BJ (cell line): ENCODE results near the gene MYBPHL. TPM values are rescaled to one million over a fixed set of nuclear protein-coding genes. Genes with fewer than 3 reads are reported as not detected.
A peak's percentile ranks its signal among the peaks of the same experiment; 100 is the strongest.

ENCODE experiments used
- CTCF ChIA-PET: fragments of 350-600 bp; formaldehyde crosslinking; extraction: SDS; loops from one replicate; lab custom pipeline; 2021; ENCODE audit warnings: antibody characterized with exemption, inconsistent platforms; lab: Yijun Ruan, JAX
- POLR2A ChIA-PET: fragments of 300-600 bp; sonication (Branson Sonifier 250); formaldehyde crosslinking; extraction: SDS; loops from one replicate; lab custom pipeline; 2021; ENCODE audit warnings: antibody characterized with exemption; lab: Charles Lee
- DNase-seq: peaks from one replicate; pipeline ENCODE4 v3.0.0-alpha.2; 2011; ENCODE audit warnings: low read depth
- H3K27me3 ChIP-seq: 2 replicates; pipeline ENCODE4 v1.6.0; 2011; ENCODE audit warnings: low read length; ENCODE audit not compliant: control insufficient read depth, insufficient read depth
- H3K36me3 ChIP-seq: 2 replicates; pipeline ENCODE4 v1.5.1; 2011; ENCODE audit warnings: low read length; ENCODE audit not compliant: control insufficient read depth, insufficient read depth
- H3K4me3 ChIP-seq: 2 replicates; pipeline ENCODE4 v1.5.1; 2011; ENCODE audit warnings: low read depth, mild to moderate bottlenecking, control low read depth, low read length
- polyA plus RNA-seq: library from polyadenylated mRNA; depleted of rRNA; stranded (reverse); fragments of >200 nt; gene quantifications from 2 replicates; pipeline ENCODE4 v1.2.3, GENCODE V29; 2011
- TF ChIP-seq, protein P1 (sequence below): IDR thresholded peaks from 2 replicates; pipeline ENCODE4 v1.5.1; 2011; ENCODE audit warnings: low read depth, mild to moderate bottlenecking, control low read depth, inconsistent platforms, low read length, moderate library complexity; ENCODE audit not compliant: insufficient read depth

The MYBPHL gene
- polyA plus RNA-seq, 1 experiment = 0.06 TPM

GRCh38 chr1:109300650-109301151 lies 6.1 kb downstream of the MYBPHL start:
- Histone ChIP-seq H3K36me3 (no peaks in the 10 kb centered on the region), H3K27me3 (no peaks in the 10 kb centered on the region), H3K4me3 (no peak overlapping the region)
- DNase-seq = no peak
- TF ChIP-seq, protein P1, sequence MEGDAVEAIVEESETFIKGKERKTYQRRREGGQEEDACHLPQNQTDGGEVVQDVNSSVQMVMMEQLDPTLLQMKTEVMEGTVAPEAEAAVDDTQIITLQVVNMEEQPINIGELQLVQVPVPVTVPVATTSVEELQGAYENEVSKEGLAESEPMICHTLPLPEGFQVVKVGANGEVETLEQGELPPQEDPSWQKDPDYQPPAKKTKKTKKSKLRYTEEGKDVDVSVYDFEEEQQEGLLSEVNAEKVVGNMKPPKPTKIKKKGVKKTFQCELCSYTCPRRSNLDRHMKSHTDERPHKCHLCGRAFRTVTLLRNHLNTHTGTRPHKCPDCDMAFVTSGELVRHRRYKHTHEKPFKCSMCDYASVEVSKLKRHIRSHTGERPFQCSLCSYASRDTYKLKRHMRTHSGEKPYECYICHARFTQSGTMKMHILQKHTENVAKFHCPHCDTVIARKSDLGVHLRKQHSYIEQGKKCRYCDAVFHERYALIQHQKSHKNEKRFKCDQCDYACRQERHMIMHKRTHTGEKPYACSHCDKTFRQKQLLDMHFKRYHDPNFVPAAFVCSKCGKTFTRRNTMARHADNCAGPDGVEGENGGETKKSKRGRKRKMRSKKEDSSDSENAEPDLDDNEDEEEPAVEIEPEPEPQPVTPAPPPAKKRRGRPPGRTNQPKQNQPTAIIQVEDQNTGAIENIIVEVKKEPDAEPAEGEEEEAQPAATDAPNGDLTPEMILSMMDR = no peak
- ChIA-PET CTCF (interaction anchor here (1.1 to 1.2 kb wide), 2 partner anchors 18 to 23 kb away, joined by 4 read pairs; partner anchors contain the start of gene PSRC1), POLR2A (no interaction called here)

- H3K27me3 ChIP-seq = no peaks in the 10 kb centered on the region
- TF ChIP-seq, protein P1 = no peak
- H3K36me3 ChIP-seq = no peaks in the 10 kb centered on the region
- CTCF ChIA-PET = interaction anchor here (1.0 to 1.4 kb wide), 4 partner anchors 14 to 99 kb away, joined by 4 read pairs; partner anchors contain the start of genes PSRC1 and SORT1
- POLR2A ChIA-PET = no interaction called here
- DNase-seq = no peak
- H3K4me3 ChIP-seq = no peak overlapping the region
These were observed 7.1 kb downstream of the MYBPHL start for GRCh38 chr1:109299558-109300343.

DNA sequence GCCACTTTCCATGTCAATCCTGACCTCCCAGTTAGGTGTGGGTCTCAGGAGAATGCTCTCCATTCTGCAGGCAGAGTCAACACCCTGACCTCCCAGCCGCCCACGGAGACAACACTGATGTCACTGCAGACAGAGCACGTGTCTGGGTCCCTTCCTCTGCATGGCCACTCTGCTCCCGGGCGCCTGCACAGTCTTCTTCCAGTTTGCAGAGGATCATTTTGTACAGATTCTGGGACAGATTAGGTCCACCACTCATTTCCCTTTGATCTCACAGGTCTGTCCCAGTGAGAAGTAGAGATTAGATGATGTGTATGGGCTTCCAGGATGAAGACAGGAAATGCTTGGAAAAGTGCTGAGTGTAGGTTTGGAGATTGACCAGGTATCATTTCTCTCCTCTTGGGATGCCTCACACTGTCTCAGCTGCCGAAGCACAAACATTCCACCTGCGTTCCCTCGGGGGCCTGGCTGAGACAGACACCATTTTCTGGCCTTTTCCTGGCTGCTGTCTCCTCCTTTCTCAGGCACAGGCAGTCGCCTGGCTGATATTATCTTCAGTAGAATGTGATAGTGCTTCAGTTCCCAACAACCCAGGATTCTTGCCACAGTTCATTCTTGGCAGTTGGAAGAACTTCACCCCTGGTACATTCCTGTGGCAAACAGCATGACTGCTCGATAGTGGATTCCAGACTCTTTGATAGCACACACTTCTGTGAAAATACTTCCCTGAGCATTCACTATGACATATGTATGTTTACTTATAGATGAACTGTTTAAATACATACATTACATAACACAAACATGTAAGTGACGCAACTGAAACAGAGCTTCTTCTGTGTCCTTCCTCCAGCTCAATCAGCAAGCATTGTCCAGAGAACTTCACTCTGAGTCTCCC lies 7.9 kb downstream of the MYBPHL start:
- ChIA-PET CTCF (interaction anchor here (1.0 to 1.4 kb wide), 2 partner anchors 13 to 99 kb away, joined by 4 read pairs; partner anchors contain the start of gene SORT1), POLR2A (no interaction called here)
- Histone ChIP-seq H3K27me3 (no peaks in the 10 kb centered on the region), H3K4me3 (no peak overlapping the region), H3K36me3 (no peaks in the 10 kb centered on the region)
- TF ChIP-seq, protein P1 = no peak
- peak; percentile 61 for DNase-seq

GRCh38 chr1:109296782-109297181 lies 10.0 kb downstream of the MYBPHL start:
- DNase-seq = no peak
- POLR2A ChIA-PET = no interaction called here
- CTCF ChIA-PET = interaction anchor here (1.1 to 2.7 kb wide), 3 partner anchors 11 to 79 kb away, joined by 3 to 9 read pairs (median 4); partner anchors contain the start of gene MYBPHL
- no peak overlapping the region for H3K4me3 ChIP-seq
- no peaks in the 10 kb centered on the region for H3K36me3 ChIP-seq
- H3K27me3 ChIP-seq = no peaks in the 10 kb centered on the region
- TF ChIP-seq, protein P1 = no peak
